Cardiac muscle cell (in vitro differentiated cells and primary cell): ENCODE results near the gene PYGB. TPM values are rescaled to one million over a fixed set of nuclear protein-coding genes. Genes with fewer than 3 reads are reported as not detected.
A peak's percentile ranks its signal among the peaks of the same experiment; 100 is the strongest.
"Not testable (repeated sequence)": the region's sequence is repeated elsewhere in the genome, so short reads cannot be mapped to it uniquely, and the experiment has no call there.

Source experiments
- DNase-seq, 2 donors: peaks; one replicate each; pipeline versions ENCODE4 v3.0.0 to v3.0.0-alpha.2; 2010 to 2017; ENCODE audit warnings: low read depth in 1 of 2, low spot score in 1 of 2
- H3K27ac ChIP-seq: fragments of 200-600 bp; sonication (generic); 2 replicates; pipeline ENCODE4 v1.5.1; 2016
- H3K27me3 ChIP-seq: fragments of 200-600 bp; sonication (generic); 2 replicates; pipeline ENCODE4 v1.6.0; 2016; ENCODE audit warnings: control low read depth
- H3K36me3 ChIP-seq: fragments of 200-600 bp; sonication (generic); 2 replicates; pipeline ENCODE4 v1.5.1; 2016; ENCODE audit warnings: control low read depth
- H3K4me1 ChIP-seq: fragments of 200-600 bp; sonication (generic); 2 replicates; pipeline ENCODE4 v1.8.1; 2017; ENCODE audit warnings: low read depth, mild to moderate bottlenecking, mixed run types
- H3K4me3 ChIP-seq: fragments of 200-600 bp; sonication (generic); 2 replicates; pipeline ENCODE4 v1.5.1; 2016; ENCODE audit warnings: mild to moderate bottlenecking
- H3K9me3 ChIP-seq: fragments of 200-600 bp; sonication (generic); 2 replicates; pipeline ENCODE4 v1.5.1; 2017; ENCODE audit warnings: low read depth, mild to moderate bottlenecking, control low read depth
- polyA plus RNA-seq: library from polyadenylated mRNA; unstranded; fragments of >200 nt; fragmentation: Nextera tagmentation; extraction: Ambion mirVana; gene quantifications from 2 replicates; pipeline ENCODE4 v1.2.1, GENCODE V29; 2016
- total RNA-seq: library from RNA; depleted of rRNA; stranded (reverse); fragments of >200 nt; gene quantifications from 2 replicates; pipeline ENCODE4 v1.2.3, GENCODE V29; 2016
- TF ChIP-seq, protein P1 (sequence below): IDR thresholded peaks from 2 replicates; pipeline ENCODE4 v1.5.1; 2012; ENCODE audit warnings: low read depth, mild to moderate bottlenecking, low read length

Gene PYGB
- total and polyA plus RNA-seq, 2 experiments from 2014 or later, result 192 to 243 TPM

DNA sequence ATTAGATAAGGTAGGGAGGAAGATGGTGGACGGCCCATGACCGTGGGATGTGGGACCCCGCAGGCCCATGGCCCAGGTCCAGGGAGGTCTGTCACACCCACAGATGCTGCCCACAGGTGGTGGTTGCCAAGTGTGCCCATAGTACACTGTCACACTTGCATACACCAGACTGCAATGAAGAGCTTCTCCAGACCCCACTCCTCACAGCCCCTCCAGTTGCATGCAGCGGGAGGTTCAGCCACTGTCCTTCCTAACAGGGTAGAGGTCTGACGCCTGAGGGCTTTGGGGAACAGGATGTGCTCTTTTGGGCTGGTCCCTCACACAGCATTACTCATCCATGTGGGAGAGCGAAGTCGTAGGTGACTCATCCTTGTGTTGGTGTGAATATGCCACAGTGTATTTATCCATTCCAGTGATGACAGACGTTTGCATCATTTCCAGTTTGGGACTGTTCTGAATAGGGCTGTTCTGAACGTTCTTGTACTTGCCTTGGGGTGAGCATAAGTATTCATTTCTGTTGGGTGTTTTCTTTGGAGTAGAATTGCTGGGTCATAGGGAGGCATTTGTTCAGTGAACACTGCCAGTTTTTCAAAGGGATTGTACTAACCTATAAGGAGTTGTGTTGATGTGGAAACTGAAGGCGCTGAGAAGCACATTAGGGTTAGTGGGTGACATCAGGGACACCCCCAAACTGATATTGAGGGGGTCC lies 10.1 kb upstream of the PYGB start:
- no peak overlapping the region for H3K27ac ChIP-seq
- no peak overlapping the region for H3K4me3 ChIP-seq
- TF ChIP-seq, protein P1, sequence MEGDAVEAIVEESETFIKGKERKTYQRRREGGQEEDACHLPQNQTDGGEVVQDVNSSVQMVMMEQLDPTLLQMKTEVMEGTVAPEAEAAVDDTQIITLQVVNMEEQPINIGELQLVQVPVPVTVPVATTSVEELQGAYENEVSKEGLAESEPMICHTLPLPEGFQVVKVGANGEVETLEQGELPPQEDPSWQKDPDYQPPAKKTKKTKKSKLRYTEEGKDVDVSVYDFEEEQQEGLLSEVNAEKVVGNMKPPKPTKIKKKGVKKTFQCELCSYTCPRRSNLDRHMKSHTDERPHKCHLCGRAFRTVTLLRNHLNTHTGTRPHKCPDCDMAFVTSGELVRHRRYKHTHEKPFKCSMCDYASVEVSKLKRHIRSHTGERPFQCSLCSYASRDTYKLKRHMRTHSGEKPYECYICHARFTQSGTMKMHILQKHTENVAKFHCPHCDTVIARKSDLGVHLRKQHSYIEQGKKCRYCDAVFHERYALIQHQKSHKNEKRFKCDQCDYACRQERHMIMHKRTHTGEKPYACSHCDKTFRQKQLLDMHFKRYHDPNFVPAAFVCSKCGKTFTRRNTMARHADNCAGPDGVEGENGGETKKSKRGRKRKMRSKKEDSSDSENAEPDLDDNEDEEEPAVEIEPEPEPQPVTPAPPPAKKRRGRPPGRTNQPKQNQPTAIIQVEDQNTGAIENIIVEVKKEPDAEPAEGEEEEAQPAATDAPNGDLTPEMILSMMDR, result no peak
- peak in 1 of 2 donors; percentile 99 for DNase-seq
- H3K4me1 ChIP-seq, result peaks cover 11% of the 10 kb centered on the region
- no peaks in the 10 kb centered on the region for H3K36me3 ChIP-seq
- H3K27me3 ChIP-seq, result no peaks in the 10 kb centered on the region
- no peaks in the 10 kb centered on the region for H3K9me3 ChIP-seq

DNA sequence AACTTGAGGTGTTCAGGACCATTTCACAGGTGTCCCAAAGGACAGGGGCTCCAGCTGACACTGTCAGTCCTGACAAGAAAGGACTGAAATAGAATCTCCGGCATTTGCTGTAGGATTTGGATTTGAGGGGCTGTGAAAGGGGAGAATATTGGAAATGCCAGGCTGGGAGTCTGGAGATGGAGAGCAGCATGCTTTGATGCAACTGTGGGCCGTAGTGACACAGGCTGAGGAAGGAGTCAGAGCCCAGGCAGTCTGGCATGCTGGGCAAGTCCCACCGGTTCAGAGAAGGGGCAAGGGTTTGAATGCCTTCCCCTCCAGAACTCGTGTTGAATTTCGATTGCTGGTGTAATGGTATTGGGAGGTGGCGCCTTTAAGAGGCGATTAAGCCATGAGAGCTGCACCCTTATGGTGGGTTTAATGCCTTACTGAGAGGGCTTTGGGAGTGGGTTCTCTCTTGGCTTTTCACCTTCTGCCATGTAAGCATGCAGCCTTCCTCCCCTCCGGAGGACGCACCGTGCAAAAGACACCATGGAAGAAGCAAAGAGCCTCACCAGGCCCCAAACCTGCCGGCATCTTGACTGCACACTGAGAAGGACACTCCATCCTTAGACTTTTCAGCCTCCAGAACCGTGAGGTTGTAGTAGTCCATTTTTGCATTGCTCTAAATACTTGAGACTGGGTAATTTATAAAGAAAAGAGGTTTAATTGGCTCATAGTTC lies 9.4 kb upstream of the PYGB start:
- H3K27ac ChIP-seq, result no peak overlapping the region
- peaks cover 9% of the 10 kb centered on the region for H3K4me1 ChIP-seq

DNA sequence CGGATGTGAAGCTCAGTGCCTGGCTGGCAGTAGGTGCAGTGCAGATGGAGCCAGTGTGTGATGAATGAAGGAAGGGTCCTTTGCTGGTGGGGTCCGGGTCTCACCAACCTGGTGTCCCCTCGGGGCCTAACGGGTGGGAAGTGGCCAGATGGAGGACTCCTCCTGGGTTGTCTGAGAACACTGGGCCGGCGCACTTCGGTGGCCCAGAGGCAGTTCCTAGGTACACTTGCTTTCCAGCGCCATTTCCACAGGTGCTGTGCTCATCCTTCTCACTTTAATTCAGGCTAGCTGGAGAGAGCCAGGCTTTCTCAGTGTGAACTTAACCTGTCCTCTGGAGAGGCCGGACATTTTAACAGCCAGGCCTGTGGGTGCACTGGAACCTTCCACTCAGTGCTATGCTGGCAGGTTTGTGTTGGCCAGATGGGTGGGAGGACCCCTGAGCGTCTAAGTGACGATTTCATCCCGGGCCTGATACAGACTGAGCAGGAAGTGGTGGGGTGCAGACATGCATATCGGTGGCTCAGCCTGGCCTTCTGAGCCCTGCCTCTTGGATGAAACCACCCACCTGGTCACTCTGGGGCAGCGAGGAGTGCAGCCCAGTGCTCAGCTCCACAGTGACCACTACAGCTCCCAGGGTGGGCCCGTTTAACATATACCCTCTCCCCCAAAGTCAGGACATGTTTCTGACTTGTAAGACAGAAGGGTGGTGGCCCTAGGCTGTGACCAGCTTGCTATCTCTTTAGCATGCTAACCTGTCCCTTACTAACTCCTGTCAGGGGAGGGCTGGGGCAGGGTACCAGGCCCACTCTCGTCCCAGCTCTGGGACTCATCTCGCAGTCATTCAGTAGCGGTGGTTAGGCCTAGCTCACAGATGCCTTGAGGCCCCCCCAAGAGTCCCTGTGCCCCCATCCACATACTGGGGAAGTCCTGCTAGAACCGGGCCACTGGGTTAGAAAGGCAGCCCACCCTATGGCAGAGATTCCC lies 8.2 kb upstream of the PYGB start:
- H3K27me3 ChIP-seq, result no peaks in the 10 kb centered on the region
- H3K4me1 ChIP-seq, result peaks cover 5% of the 10 kb centered on the region
- no peak for DNase-seq
- no peak overlapping the region for H3K4me3 ChIP-seq
- no peak overlapping the region for H3K27ac ChIP-seq
- H3K36me3 ChIP-seq, result no peaks in the 10 kb centered on the region
- TF ChIP-seq, protein P1, result no peak
- no peaks in the 10 kb centered on the region for H3K9me3 ChIP-seq

More for the DNA sequence above, 9.4 kb upstream of the PYGB start:
- H3K27me3 ChIP-seq, result no peaks in the 10 kb centered on the region
- TF ChIP-seq, protein P1, result no peak
- no peaks in the 10 kb centered on the region for H3K9me3 ChIP-seq
- no peak overlapping the region for H3K4me3 ChIP-seq
- peak in 1 of 2 donors; percentile 48 for DNase-seq
- no peaks in the 10 kb centered on the region for H3K36me3 ChIP-seq

DNA sequence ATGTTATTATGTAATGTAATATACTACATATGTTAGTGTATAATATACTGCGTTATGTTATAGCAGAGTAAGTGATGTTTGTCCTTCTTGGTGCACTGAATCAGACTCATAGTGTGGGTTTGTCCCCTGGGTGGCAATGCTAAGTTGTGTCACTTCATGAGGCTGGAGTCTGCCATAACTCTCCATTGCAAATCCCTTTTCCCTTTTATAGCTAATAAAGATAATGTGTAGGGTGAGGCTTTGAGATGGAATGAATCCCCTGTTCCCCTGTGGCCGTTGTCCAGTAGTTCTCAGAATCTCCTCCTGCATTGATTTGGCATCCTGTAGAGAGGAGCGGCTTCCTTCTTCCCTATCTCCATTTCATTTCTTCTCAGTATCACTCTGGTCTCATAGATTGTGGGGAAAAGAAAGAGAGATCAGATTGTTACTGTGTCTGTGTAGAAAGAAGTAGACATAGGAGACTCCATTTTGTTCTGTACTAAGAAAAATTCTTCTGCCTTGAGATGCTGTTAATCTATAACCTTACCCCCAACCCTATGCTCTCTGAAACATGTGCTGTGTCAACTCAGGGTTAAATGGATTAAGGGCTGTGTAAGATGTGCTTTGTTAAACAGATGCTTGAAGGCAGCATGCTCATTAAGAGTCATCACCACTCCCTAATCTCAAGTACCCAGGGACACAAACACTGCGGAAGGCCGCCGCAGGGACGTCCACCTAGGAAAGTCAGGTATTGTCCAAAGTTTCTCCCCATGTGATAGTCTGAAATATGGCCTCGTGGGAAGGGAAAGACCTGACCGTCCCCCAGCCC lies 6.8 kb upstream of the PYGB start:
- H3K27ac ChIP-seq, DNase-seq, H3K4me3 ChIP-seq, H3K9me3 ChIP-seq, H3K36me3 ChIP-seq, H3K27me3 ChIP-seq: not testable (repeated sequence)
- H3K4me1 ChIP-seq, result peaks cover 16% of the 10 kb centered on the region

DNA sequence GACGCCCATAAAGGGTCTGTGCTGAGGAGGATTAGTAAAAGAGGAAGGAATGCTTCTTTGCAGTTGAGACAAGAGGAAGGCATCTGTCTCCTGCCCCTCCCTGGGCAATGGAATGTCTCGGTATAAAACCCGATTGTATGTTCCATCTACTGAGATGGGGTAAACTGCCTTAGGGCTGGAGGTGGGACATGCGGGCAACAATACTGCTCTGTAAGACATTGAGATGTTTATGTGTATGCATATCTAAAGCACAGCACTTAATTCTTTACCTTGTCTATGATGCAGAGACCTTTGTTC lies 6.3 kb upstream of the PYGB start:
- peaks cover 19% of the 10 kb centered on the region for H3K4me1 ChIP-seq
- DNase-seq, H3K4me3 ChIP-seq, H3K9me3 ChIP-seq, H3K36me3 ChIP-seq, H3K27me3 ChIP-seq, H3K27ac ChIP-seq: not testable (repeated sequence)

DNA sequence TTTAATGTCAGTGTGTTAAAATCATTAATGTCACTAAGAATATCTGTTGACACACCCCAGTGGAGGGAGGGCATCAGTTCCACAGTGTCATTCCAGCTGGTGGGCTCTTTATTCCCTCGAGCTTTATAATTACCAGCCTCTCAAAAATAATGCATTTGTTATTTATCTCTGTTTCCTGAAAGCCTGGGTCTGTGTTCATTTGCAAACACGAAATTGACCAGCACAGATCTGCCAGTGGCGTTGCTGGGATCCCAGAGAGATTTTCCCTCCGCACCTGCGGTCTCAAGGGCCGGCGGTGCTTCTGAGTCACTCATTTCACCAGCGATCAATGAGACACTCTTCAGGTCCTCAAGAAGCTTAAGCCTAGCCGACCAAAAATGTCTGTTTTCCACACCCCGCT lies 5.7 kb upstream of the PYGB start:
- Histone ChIP-seq H3K27me3 (no peaks in the 10 kb centered on the region), H3K9me3 (no peaks in the 10 kb centered on the region), H3K36me3 (no peaks in the 10 kb centered on the region), H3K4me3 (no peak overlapping the region), H3K27ac (no peak overlapping the region), H3K4me1 (peaks cover 23% of the 10 kb centered on the region)
- TF ChIP-seq, protein P1, result no peak
- DNase-seq, result no peak
